CD14-positive monocyte (primary cell): ENCODE measurements around the gene PLXNB1. TPM values are rescaled to one million over a fixed set of nuclear protein-coding genes. Genes with fewer than 3 reads are reported as not detected.

Experiments used
- DNase-seq, 3 donors: peaks; one replicate each; pipeline ENCODE4 v3.0.0-alpha.2; 2011 to 2022
- H2AFZ ChIP-seq: 2 replicates; pipeline ENCODE4 v1.6.0; 2012; ENCODE audit warnings: mild to moderate bottlenecking, low read depth, low read length, inconsistent platforms; ENCODE audit not compliant: insufficient read depth, poor library complexity, severe bottlenecking
- H3K27ac ChIP-seq, 2 donors: 1 replicate in 1 of 2; 2 replicates in 1 of 2; pipeline ENCODE4 v1.5.1; 2012 to 2013; ENCODE audit warnings: low read length in 2 of 2, control low read depth in 1 of 2, inconsistent platforms in 1 of 2, low read depth in 1 of 2, mild to moderate bottlenecking in 1 of 2
- H3K27me3 ChIP-seq, 2 donors: one replicate each; pipeline versions ENCODE4 v1.6.0 to v1.6.1; 2011 to 2013; ENCODE audit warnings: low read length in 2 of 2; ENCODE audit not compliant: control insufficient read depth in 2 of 2, insufficient read depth in 2 of 2
- H3K36me3 ChIP-seq, 2 donors: replicated peaks in 1 of 2; 1 replicate in 1 of 2; 2 replicates in 1 of 2; pipeline versions ENCODE4 v1.5.1 to v1.6.1; 2012 to 2013; ENCODE audit warnings: low read length in 2 of 2, control low read depth in 1 of 2, inconsistent platforms in 1 of 2, mild to moderate bottlenecking in 1 of 2; ENCODE audit not compliant: insufficient read depth in 2 of 2, control insufficient read depth in 1 of 2
- H3K4me1 ChIP-seq, 2 donors: 1 replicate in 1 of 2; 2 replicates in 1 of 2; pipeline versions ENCODE4 v1.5.1 to v1.6.1; 2012 to 2013; ENCODE audit warnings: low read length in 2 of 2, control low read depth in 1 of 2, inconsistent platforms in 1 of 2, mild to moderate bottlenecking in 1 of 2, moderate library complexity in 1 of 2; ENCODE audit not compliant: insufficient read depth in 2 of 2, control insufficient read depth in 1 of 2
- H3K4me2 ChIP-seq: replicated peaks from 2 replicates; pipeline ENCODE3; 2012; ENCODE audit warnings: low read length, moderate library complexity, mild to moderate bottlenecking; ENCODE audit not compliant: poor library complexity, severe bottlenecking; ENCODE audit errors: extremely low read depth
- H3K4me3 ChIP-seq, 3 experiments: fragments of 200-600 bp in 1 of 3; sonication (generic) in 1 of 3; replicated peaks in 1 of 3; 1 replicate in 2 of 3; 2 replicates in 1 of 3; pipeline ENCODE4 v1.5.1; 2011 to 2013; ENCODE audit warnings: low read length in 3 of 3, mild to moderate bottlenecking in 3 of 3, control low read depth in 2 of 3, low read depth in 2 of 3, inconsistent platforms in 1 of 3, moderate library complexity in 1 of 3
- H3K79me2 ChIP-seq: 2 replicates; pipeline ENCODE4 v1.6.0; 2012; ENCODE audit warnings: mild to moderate bottlenecking, control low read depth, inconsistent platforms, low read length, moderate library complexity; ENCODE audit not compliant: insufficient read depth
- H3K9ac ChIP-seq: 2 replicates; pipeline ENCODE4 v1.6.0; 2017; ENCODE audit warnings: low read length, mild to moderate bottlenecking; ENCODE audit not compliant: insufficient read depth, poor library complexity, severe bottlenecking
- H3K9me3 ChIP-seq, 2 donors: replicated peaks in 1 of 2; 1 replicate in 1 of 2; 2 replicates in 1 of 2; pipeline versions ENCODE4 v1.5.1 to v1.6.1; 2012 to 2013; ENCODE audit warnings: low read length in 2 of 2, control low read depth in 1 of 2; ENCODE audit not compliant: control insufficient read depth in 1 of 2, insufficient read depth in 1 of 2
- H4K20me1 ChIP-seq: 2 replicates; pipeline ENCODE4 v1.6.0; 2012; ENCODE audit warnings: mild to moderate bottlenecking, low read length, control low read depth, moderate library complexity; ENCODE audit not compliant: insufficient read depth
- H3K27ac Mint-ChIP-seq, 7 donors: one replicate each; pipeline ENCODE4 v1.8.0; 2020; ENCODE audit warnings: mild to moderate bottlenecking in 7 of 7, mixed read lengths in 7 of 7, moderate library complexity in 6 of 7, inconsistent platforms in 2 of 7
- H3K27me3 Mint-ChIP-seq, 3 donors: one replicate each; pipeline ENCODE4 v1.8.0; 2021 to 2022; ENCODE audit warnings: low read depth in 3 of 3, mild to moderate bottlenecking in 3 of 3, mixed read lengths in 3 of 3, moderate library complexity in 3 of 3, inconsistent platforms in 1 of 3
- H3K36me3 Mint-ChIP-seq, 2 donors: one replicate each; pipeline ENCODE4 v1.8.0; 2020; ENCODE audit warnings: mixed read lengths in 2 of 2, inconsistent platforms in 1 of 2, mild to moderate bottlenecking in 1 of 2
- H3K4me1 Mint-ChIP-seq: one replicate; pipeline ENCODE4 v1.8.0; 2020; ENCODE audit warnings: mild to moderate bottlenecking, mixed read lengths
- H3K4me3 Mint-ChIP-seq, 2 donors: one replicate each; pipeline ENCODE4 v1.8.0; 2020; ENCODE audit warnings: mild to moderate bottlenecking in 2 of 2, mixed read lengths in 2 of 2, moderate library complexity in 1 of 2
- H3K9me3 Mint-ChIP-seq, 7 donors: one replicate each; pipeline ENCODE4 v1.8.0; 2020 to 2022; ENCODE audit warnings: mixed read lengths in 7 of 7, mild to moderate bottlenecking in 6 of 7, moderate library complexity in 6 of 7, inconsistent platforms in 2 of 7
- CTCF ChIP-seq: fragments of 200-600 bp; IDR thresholded peaks from one replicate; pipeline ENCODE4 v1.8.0; 2022; ENCODE audit warnings: antibody characterized with exemption, mild to moderate bottlenecking
- WGBS: methylation state at CpG from one replicate; pipeline ENCODE4 v1.1.5; 2013; ENCODE audit warnings: missing lambda C conversion rate; ENCODE audit not compliant: insufficient coverage; 5-methylcytosine and 5-hydroxymethylcytosine counted together
- intact Hi-C, 2 donors: fragments of 100-400 bp; cut with micrococcal nuclease; formaldehyde crosslinking; loops; one replicate each; pipeline versions ENCODE4 v1.15.0 to v1.15.1; 2023
- polyA plus RNA-seq, 3 donors: library from polyadenylated mRNA; depleted of rRNA in 1 of 3; unstranded in 2 of 3; stranded (reverse) in 1 of 3; fragments of 300-500 nt in 2 of 3; fragments of >200 nt in 1 of 3; fragmentation: Illumina TruSeq in 2 of 3; gene quantifications; 1 replicate in 2 of 3; 2 replicates in 1 of 3; pipeline ENCODE4 v1.2.3, GENCODE V29; 2012 to 2021

PLXNB1 gene
- polyA plus RNA-seq, 3 donors = 0.14 to 4.3 TPM; not detected in 1

GRCh38 chr3:48408823-48409281, 21.0 kb downstream of the PLXNB1 start:
- no peaks in the 10 kb centered on the region for H3K9me3 Mint-ChIP-seq

GRCh38 chr3:48407542-48408099, 22.3 kb downstream of the PLXNB1 start:
- H3K9me3 Mint-ChIP-seq = no peaks in the 10 kb centered on the region
- no peak for DNase-seq
- H3K27ac Mint-ChIP-seq = no peak overlapping the region
- whole genome bisulfite sequencing = 89% methylated on average over 3 of the region's 8 CpGs
- Histone ChIP-seq H3K79me2 (no peaks in the 10 kb centered on the region), H2AFZ (no peak overlapping the region), H3K27ac (no peak overlapping the region), H3K4me2 (no peak overlapping the region), H3K9me3 (no peaks in the 10 kb centered on the region), H4K20me1 (no peaks in the 10 kb centered on the region), H3K27me3 (no peaks in the 10 kb centered on the region), H3K4me1 (no peaks in the 10 kb centered on the region), H3K9ac (no peak overlapping the region), H3K36me3 (no peaks in the 10 kb centered on the region), H3K4me3 (no peak overlapping the region)
- no peaks in the 10 kb centered on the region for H3K4me1 Mint-ChIP-seq
- no peaks in the 10 kb centered on the region for H3K36me3 Mint-ChIP-seq
- H3K4me3 Mint-ChIP-seq = no peak overlapping the region
- intact Hi-C loops = no loop called here
- TF ChIP-seq CTCF = no peak
- peaks cover 0 to 6% (median 0%) of the 10 kb centered on the region in 3 donors for H3K27me3 Mint-ChIP-seq

More at GRCh38 chr3:48408823-48409281, 21.0 kb downstream of the PLXNB1 start:
- Histone ChIP-seq H3K4me2 (no peak overlapping the region), H3K27me3 (no peaks in the 10 kb centered on the region), H4K20me1 (no peaks in the 10 kb centered on the region), H2AFZ (no peak overlapping the region), H3K4me1 (no peaks in the 10 kb centered on the region), H3K9ac (no peak overlapping the region), H3K36me3 (no peaks in the 10 kb centered on the region), H3K9me3 (no peaks in the 10 kb centered on the region), H3K4me3 (no peak overlapping the region), H3K79me2 (no peaks in the 10 kb centered on the region), H3K27ac (no peak overlapping the region)
- no peak for DNase-seq
- Mint-ChIP-seq H3K4me3 (no peak overlapping the region), H3K27me3 (peaks cover 0 to 4% (median 0%) of the 10 kb centered on the region in 3 donors), H3K27ac (peak overlapping the region in 1 of 7 donors; percentile 51), H3K4me1 (no peaks in the 10 kb centered on the region), H3K36me3 (no peaks in the 10 kb centered on the region)
- no peak for TF ChIP-seq CTCF
- 93% methylated on average over 4 of the region's 4 CpGs for WGBS
- intact Hi-C loops = no loop called here
